Mesenchymal stem cell (in vitro differentiated cells and primary cell): ENCODE results near the gene GGCX.

Experiments used
- DNase-seq: peaks from one replicate; pipeline ENCODE4 v3.0.0-alpha.2; 2013
- H2AFZ ChIP-seq: one replicate; pipeline ENCODE4 v1.6.1; 2013; ENCODE audit warnings: low read depth, mild to moderate bottlenecking, control low read depth, inconsistent platforms, low read length, moderate library complexity
- H2AK5ac ChIP-seq: 2 replicates; pipeline ENCODE4 v1.6.1; 2013; ENCODE audit warnings: low read length, moderate library complexity, mild to moderate bottlenecking, inconsistent platforms; ENCODE audit not compliant: severe bottlenecking
- H2BK120ac ChIP-seq: one replicate; pipeline ENCODE4 v1.6.1; 2013; ENCODE audit warnings: low read depth, mild to moderate bottlenecking, inconsistent platforms, low read length, moderate library complexity
- H2BK12ac ChIP-seq, 2 experiments: one replicate each; pipeline ENCODE4 v1.6.1; 2013; ENCODE audit warnings: inconsistent platforms in 2 of 2, low read length in 2 of 2, mild to moderate bottlenecking in 2 of 2, moderate library complexity in 2 of 2, control low read depth in 1 of 2
- H2BK15ac ChIP-seq: one replicate; pipeline ENCODE4 v1.6.1; 2013; ENCODE audit warnings: mild to moderate bottlenecking, low read depth, inconsistent platforms; ENCODE audit not compliant: poor library complexity, severe bottlenecking
- H2BK5ac ChIP-seq: 2 replicates; pipeline ENCODE4 v1.6.1; 2013; ENCODE audit warnings: low read depth, mild to moderate bottlenecking, low read length, control low read depth, inconsistent platforms; ENCODE audit not compliant: poor library complexity, severe bottlenecking
- H3K14ac ChIP-seq, 2 experiments: one replicate each; pipeline ENCODE4 v1.6.1; 2013; ENCODE audit warnings: inconsistent platforms in 2 of 2, low read length in 2 of 2, control low read depth in 1 of 2, mild to moderate bottlenecking in 1 of 2, moderate library complexity in 1 of 2
- H3K18ac ChIP-seq, 2 experiments: one replicate each; pipeline ENCODE4 v1.6.1; 2013; ENCODE audit warnings: inconsistent platforms in 2 of 2, low read length in 2 of 2, control low read depth in 1 of 2, low read depth in 1 of 2, mild to moderate bottlenecking in 1 of 2
- H3K23ac ChIP-seq, 2 experiments: one replicate each; pipeline ENCODE4 v1.6.1; 2013; ENCODE audit warnings: inconsistent platforms in 2 of 2, low read length in 2 of 2, mild to moderate bottlenecking in 2 of 2, moderate library complexity in 2 of 2, control low read depth in 1 of 2
- H3K27ac ChIP-seq: 2 replicates; pipeline ENCODE4 v1.5.1; 2013; ENCODE audit warnings: mild to moderate bottlenecking, moderate library complexity, low read length, control low read depth, inconsistent platforms; ENCODE audit not compliant: poor library complexity, severe bottlenecking
- H3K27me3 ChIP-seq, 2 experiments: 2 replicates each; pipeline versions ENCODE4 v1.6.1 to v1.7.0; 2013; ENCODE audit warnings: low read length in 2 of 2, mild to moderate bottlenecking in 2 of 2, moderate library complexity in 2 of 2, control low read depth in 1 of 2, inconsistent platforms in 1 of 2; ENCODE audit not compliant: control insufficient read depth in 1 of 2, insufficient read depth in 1 of 2
- H3K36me3 ChIP-seq, 2 experiments: 2 replicates each; pipeline versions ENCODE4 v1.6.1 to v1.7.0; 2013; ENCODE audit warnings: low read length in 2 of 2, control low read depth in 1 of 2, inconsistent platforms in 1 of 2, low read depth in 1 of 2, mild to moderate bottlenecking in 1 of 2; ENCODE audit not compliant: insufficient read depth in 2 of 2, control insufficient read depth in 1 of 2
- H3K4ac ChIP-seq, 2 experiments: one replicate each; pipeline ENCODE4 v1.6.1; 2013; ENCODE audit warnings: inconsistent platforms in 2 of 2, low read length in 2 of 2, mild to moderate bottlenecking in 2 of 2, moderate library complexity in 2 of 2, control low read depth in 1 of 2, low read depth in 1 of 2
- H3K4me1 ChIP-seq: 2 replicates; pipeline ENCODE4 v1.6.1; 2013; ENCODE audit warnings: low read depth, low read length, control low read depth; ENCODE audit not compliant: control insufficient read depth, insufficient read depth
- H3K4me2 ChIP-seq: 2 replicates; pipeline ENCODE4 v1.6.1; 2013; ENCODE audit warnings: low read length, mild to moderate bottlenecking, inconsistent platforms; ENCODE audit not compliant: poor library complexity, severe bottlenecking
- H3K4me3 ChIP-seq, 2 experiments: 2 replicates each; pipeline versions ENCODE4 v1.5.1 to v1.7.0; 2013; ENCODE audit warnings: low read length in 2 of 2, mild to moderate bottlenecking in 2 of 2, control low read depth in 1 of 2, low read depth in 1 of 2; ENCODE audit not compliant: insufficient read depth in 1 of 2
- H3K79me1 ChIP-seq: replicated peaks from 2 replicates; pipeline ENCODE4 v1.6.1; 2013; ENCODE audit warnings: mild to moderate bottlenecking, control low read depth, low read length, inconsistent platforms; ENCODE audit not compliant: poor library complexity, severe bottlenecking
- H3K9ac ChIP-seq: 2 replicates; pipeline ENCODE4 v1.7.0; 2013; ENCODE audit warnings: mild to moderate bottlenecking, low read length, moderate library complexity
- H3K9me3 ChIP-seq: 2 replicates; pipeline ENCODE4 v1.7.0; 2013; ENCODE audit warnings: mild to moderate bottlenecking, low read length; ENCODE audit not compliant: control insufficient read depth
- H4K8ac ChIP-seq: one replicate; pipeline ENCODE4 v1.6.1; 2013; ENCODE audit warnings: inconsistent platforms, mild to moderate bottlenecking, low read length, moderate library complexity
- H4K91ac ChIP-seq: one replicate; pipeline ENCODE4 v1.6.1; 2013; ENCODE audit warnings: mild to moderate bottlenecking, low read length, inconsistent platforms
- WGBS: methylation state at CpG from one replicate; pipeline ENCODE4 v1.1.7; 2013; ENCODE audit warnings: mixed read lengths; 5-methylcytosine and 5-hydroxymethylcytosine counted together

GGCX gene

GRCh38 chr2:85538507-85539360 lies 22.6 kb downstream of the GGCX start, which contains the start of gene MAT2A:
Gene MAT2A, plus strand, starts transcription at chr2:85539168. Its CDS starts 120 bp downstream, at chr2:85539288.
- Histone ChIP-seq H3K14ac (peak within 1 kb of the TSS in 1 of 2 experiments; percentile 96), H3K79me1 (peaks cover 2% of the 10 kb centered on the region), H3K4me1 (no peaks in the 10 kb centered on the region), H3K23ac (peak within 1 kb of the TSS; percentile 66 to 67), H3K4ac (peak within 1 kb of the TSS; percentile 92 to 99), H3K9me3 (no peaks in the 10 kb centered on the region), H3K4me2 (peak within 1 kb of the TSS; percentile 88), H3K4me3 (peak within 1 kb of the TSS; percentile 74 to 98), H2AK5ac (peak within 1 kb of the TSS; percentile 84), H3K36me3 (peaks cover 3 to 40% of the 10 kb centered on the region in 2 experiments), H2BK15ac (peak within 1 kb of the TSS; percentile 71), H3K27me3 (no peaks in the 10 kb centered on the region), H3K27ac (peak within 1 kb of the TSS; percentile 100), H2BK12ac (peak within 1 kb of the TSS; percentile 49 to 87), H2AFZ (peak within 1 kb of the TSS; percentile 62), H4K8ac (peak within 1 kb of the TSS; percentile 82), H3K18ac (peak within 1 kb of the TSS; percentile 87 to 99), H2BK120ac (peak within 1 kb of the TSS; percentile 77), H2BK5ac (peak within 1 kb of the TSS; percentile 99), H4K91ac (peak within 1 kb of the TSS; percentile 92), H3K9ac (peak within 1 kb of the TSS; percentile 99)
- peak; percentile 95 for DNase-seq
- under 1% methylated on average over 85 of the region's 92 CpGs for WGBS

GRCh38 chr2:85537600-85538506 lies 23.4 kb downstream of the GGCX start:
- H2BK120ac ChIP-seq = peak overlapping the region; percentile 29
- H3K36me3 ChIP-seq = peaks cover 3 to 32% of the 10 kb centered on the region in 2 experiments
- 3% methylated on average over 35 of the region's 35 CpGs for WGBS
- peak overlapping the region; percentile 99 for H3K9ac ChIP-seq
- peak overlapping the region; percentile 84 for H2AK5ac ChIP-seq
- peak overlapping the region; percentile 69 to 99 for H3K4ac ChIP-seq
- H3K27ac ChIP-seq = peak overlapping the region; percentile 100
- no peaks in the 10 kb centered on the region for H3K4me1 ChIP-seq
- peak overlapping the region; percentile 47 to 94 for H3K18ac ChIP-seq
- peak overlapping the region in 1 of 2 experiments; percentile 80 for H2BK12ac ChIP-seq
- peak overlapping the region; percentile 29 for H2AFZ ChIP-seq
- H3K27me3 ChIP-seq = no peaks in the 10 kb centered on the region
- peak overlapping the region; percentile 71 for H4K91ac ChIP-seq
- H2BK15ac ChIP-seq = no peak overlapping the region
- peak overlapping the region in 1 of 2 experiments; percentile 79 for H3K23ac ChIP-seq
- H3K4me3 ChIP-seq = peak overlapping the region; percentile 66 to 98
- DNase-seq = peak; percentile 68
- H4K8ac ChIP-seq = peak overlapping the region; percentile 38
- H3K14ac ChIP-seq = peak overlapping the region in 1 of 2 experiments; percentile 96
- H3K79me1 ChIP-seq = peaks cover 2% of the 10 kb centered on the region
- peak overlapping the region; percentile 57 for H2BK5ac ChIP-seq
- peak overlapping the region; percentile 88 for H3K4me2 ChIP-seq
- no peaks in the 10 kb centered on the region for H3K9me3 ChIP-seq

GRCh38 chr2:85536479-85536878 lies 24.8 kb downstream of the GGCX start:
- Histone ChIP-seq H3K9ac (peak overlapping the region; percentile 99), H3K27ac (peak overlapping the region; percentile 33), H3K4me1 (no peaks in the 10 kb centered on the region), H3K27me3 (no peaks in the 10 kb centered on the region), H4K91ac (no peak overlapping the region), H2BK15ac (no peak overlapping the region), H3K18ac (peak overlapping the region in 1 of 2 experiments; percentile 19), H2AK5ac (no peak overlapping the region), H3K14ac (no peak overlapping the region), H2BK120ac (no peak overlapping the region), H3K79me1 (peaks cover 2% of the 10 kb centered on the region), H3K36me3 (peaks cover 0 to 18% of the 10 kb centered on the region in 2 experiments), H3K23ac (no peak overlapping the region), H4K8ac (peak overlapping the region; percentile 73), H2AFZ (no peak overlapping the region), H2BK12ac (no peak overlapping the region), H3K4me3 (peak overlapping the region in 1 of 2 experiments; percentile 98), H2BK5ac (no peak overlapping the region), H3K4ac (peak overlapping the region in 1 of 2 experiments; percentile 62), H3K4me2 (no peak overlapping the region), H3K9me3 (no peaks in the 10 kb centered on the region)
- WGBS = 27% methylated on average over 2 of the region's 3 CpGs
- DNase-seq = peak; percentile 78
